ENCODE results near the gene DOK6.

Gene DOK6

GRCh38 chr18:69580107-69580506 is 179.4 kb downstream of the DOK6 start:
- in situ Hi-C loops (cut with HindIII; ENCODE audit: low pct_unique_long_range_greater_than_20kb, low sequenced_read_pairs): no loop called here
- no peak for TF ChIP-seq JUND (IDR thresholded peaks at IDR 0.05; ENCODE audit: low read depth)
- peak in 1 of 2 experiments; percentile 31 for DNase-seq (ENCODE audit: low read depth in 1 of 2, low spot score in 1 of 2)

- TF ChIP-seq JUND (IDR thresholded peaks at IDR 0.05; ENCODE audit: low read depth): no peak
- in situ Hi-C loops (cut with HindIII; ENCODE audit: low pct_unique_long_range_greater_than_20kb, low sequenced_read_pairs): no loop called here
- DNase-seq (ENCODE audit: low read depth in 1 of 2, low spot score in 1 of 2): no peak
Measured at GRCh38 chr18:69584429-69584828, 183.7 kb downstream of the DOK6 start.

- TF ChIP-seq JUND (IDR thresholded peaks at IDR 0.05; ENCODE audit: low read depth): no peak
- DNase-seq (ENCODE audit: low read depth in 1 of 2, low spot score in 1 of 2): no peak
- in situ Hi-C loops (cut with HindIII; ENCODE audit: low pct_unique_long_range_greater_than_20kb, low sequenced_read_pairs): no loop called here
Measured at GRCh38 chr18:69585696-69586095, 185.0 kb downstream of the DOK6 start.

GRCh38 chr18:69586537-69586936 is 185.8 kb downstream of the DOK6 start:
- no peak for DNase-seq (ENCODE audit: low read depth in 1 of 2, low spot score in 1 of 2)
- TF ChIP-seq JUND (IDR thresholded peaks at IDR 0.05; ENCODE audit: low read depth): no peak

GRCh38 chr18:69588301-69588700 is 187.6 kb downstream of the DOK6 start:
- peak in 1 of 2 experiments; percentile 19 for DNase-seq (ENCODE audit: low read depth in 1 of 2, low spot score in 1 of 2)
- no peak for TF ChIP-seq JUND (IDR thresholded peaks at IDR 0.05; ENCODE audit: low read depth)
- in situ Hi-C loops (cut with HindIII; ENCODE audit: low pct_unique_long_range_greater_than_20kb, low sequenced_read_pairs): no loop called here

More at GRCh38 chr18:69586537-69586936, 185.8 kb downstream of the DOK6 start:
- in situ Hi-C loops (cut with HindIII; ENCODE audit: low pct_unique_long_range_greater_than_20kb, low sequenced_read_pairs): no loop called here

- no peak for TF ChIP-seq JUND (IDR thresholded peaks at IDR 0.05; ENCODE audit: low read depth)
- in situ Hi-C loops (cut with HindIII; ENCODE audit: low pct_unique_long_range_greater_than_20kb, low sequenced_read_pairs): no loop called here
- no peak for DNase-seq (ENCODE audit: low read depth in 1 of 2, low spot score in 1 of 2)
Measured at GRCh38 chr18:69590150-69590549, 189.5 kb downstream of the DOK6 start.

- in situ Hi-C loops (cut with HindIII; ENCODE audit: low pct_unique_long_range_greater_than_20kb, low sequenced_read_pairs): no loop called here
- no peak for DNase-seq (ENCODE audit: low read depth in 1 of 2, low spot score in 1 of 2)
- no peak for TF ChIP-seq JUND (IDR thresholded peaks at IDR 0.05; ENCODE audit: low read depth)
Measured at GRCh38 chr18:69596345-69596744, 195.7 kb downstream of the DOK6 start.

GRCh38 chr18:69597561-69597960 is 196.9 kb downstream of the DOK6 start:
- no peak for TF ChIP-seq JUND (IDR thresholded peaks at IDR 0.05; ENCODE audit: low read depth)
- DNase-seq (ENCODE audit: low read depth in 1 of 2, low spot score in 1 of 2): no peak
- in situ Hi-C loops (cut with HindIII; ENCODE audit: low pct_unique_long_range_greater_than_20kb, low sequenced_read_pairs): no loop called here

- no peak for DNase-seq (ENCODE audit: low read depth in 1 of 2, low spot score in 1 of 2)
- TF ChIP-seq JUND (IDR thresholded peaks at IDR 0.05; ENCODE audit: low read depth): no peak
- in situ Hi-C loops (cut with HindIII; ENCODE audit: low pct_unique_long_range_greater_than_20kb, low sequenced_read_pairs): no loop called here
Measured at GRCh38 chr18:69599377-69599776, 198.7 kb downstream of the DOK6 start.

GRCh38 chr18:69612242-69612641 is 211.6 kb downstream of the DOK6 start:
- in situ Hi-C loops (cut with HindIII; ENCODE audit: low pct_unique_long_range_greater_than_20kb, low sequenced_read_pairs): no loop called here
- no peak for DNase-seq (ENCODE audit: low read depth in 1 of 2, low spot score in 1 of 2)
- TF ChIP-seq JUND (IDR thresholded peaks at IDR 0.05; ENCODE audit: low read depth): no peak

- no peak for TF ChIP-seq JUND (IDR thresholded peaks at IDR 0.05; ENCODE audit: low read depth)
- DNase-seq (ENCODE audit: low read depth in 1 of 2, low spot score in 1 of 2): no peak
- in situ Hi-C loops (cut with HindIII; ENCODE audit: low pct_unique_long_range_greater_than_20kb, low sequenced_read_pairs): no loop called here
Measured at GRCh38 chr18:69616114-69616513, 215.4 kb downstream of the DOK6 start.

GRCh38 chr18:69617408-69617807 is 216.7 kb downstream of the DOK6 start:
- in situ Hi-C loops (cut with HindIII; ENCODE audit: low pct_unique_long_range_greater_than_20kb, low sequenced_read_pairs): no loop called here
- no peak for TF ChIP-seq JUND (IDR thresholded peaks at IDR 0.05; ENCODE audit: low read depth)

GRCh38 chr18:69617888-69618287 is 217.2 kb downstream of the DOK6 start:
- no peak for TF ChIP-seq JUND (IDR thresholded peaks at IDR 0.05; ENCODE audit: low read depth)
- in situ Hi-C loops (cut with HindIII; ENCODE audit: low pct_unique_long_range_greater_than_20kb, low sequenced_read_pairs): no loop called here
- peak in 1 of 2 experiments; percentile 3 for DNase-seq (ENCODE audit: low read depth in 1 of 2, low spot score in 1 of 2)

More at GRCh38 chr18:69617408-69617807, 216.7 kb downstream of the DOK6 start:
- DNase-seq (ENCODE audit: low read depth in 1 of 2, low spot score in 1 of 2): no peak

GRCh38 chr18:69622184-69622583 is 221.5 kb downstream of the DOK6 start:
- in situ Hi-C loops (cut with HindIII; ENCODE audit: low pct_unique_long_range_greater_than_20kb, low sequenced_read_pairs): no loop called here
- no peak for DNase-seq (ENCODE audit: low read depth in 1 of 2, low spot score in 1 of 2)
- TF ChIP-seq JUND (IDR thresholded peaks at IDR 0.05; ENCODE audit: low read depth): no peak

Data from T47D (cell line).